Measurements from ENCODE around the gene LHX1.

Gene LHX1

DNA sequence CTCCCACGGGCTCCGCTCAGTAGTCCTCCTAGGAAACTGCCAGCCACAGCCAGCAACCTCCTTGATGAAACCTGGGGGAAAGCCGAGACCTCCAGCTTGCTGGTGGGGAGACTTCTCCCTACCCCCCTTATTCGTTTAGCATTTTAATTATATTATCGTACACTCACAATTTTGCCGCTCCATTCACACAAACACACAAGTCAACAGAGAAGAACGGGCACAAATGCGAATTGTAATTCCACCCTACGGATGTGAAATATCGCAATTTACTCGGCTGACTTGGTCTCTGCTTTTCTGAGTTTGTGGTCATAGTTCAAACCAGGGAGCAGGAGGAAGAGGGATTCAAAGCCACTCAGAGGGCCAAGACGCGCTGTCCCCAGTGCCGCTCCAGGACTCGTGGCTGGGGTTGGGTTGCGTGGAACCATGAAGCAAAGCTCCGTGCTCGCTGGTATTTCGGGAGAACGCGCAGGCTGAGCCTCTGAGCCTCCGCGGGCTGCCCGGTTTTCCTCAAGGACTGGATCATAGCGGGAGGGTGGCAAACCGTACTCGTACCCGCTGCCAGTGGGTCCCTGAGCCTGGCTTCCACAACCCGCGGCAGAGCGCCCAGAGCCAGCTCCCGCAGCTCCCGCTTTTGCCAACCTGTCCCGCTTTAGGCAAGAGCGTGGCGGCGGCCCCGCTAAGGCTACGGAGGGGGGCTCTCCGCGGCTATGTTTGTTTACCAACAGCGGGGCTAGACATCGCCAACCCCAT lies 2.0 kb downstream of the LHX1 start (continued):
- TF ChIP-seq, protein P1, sequence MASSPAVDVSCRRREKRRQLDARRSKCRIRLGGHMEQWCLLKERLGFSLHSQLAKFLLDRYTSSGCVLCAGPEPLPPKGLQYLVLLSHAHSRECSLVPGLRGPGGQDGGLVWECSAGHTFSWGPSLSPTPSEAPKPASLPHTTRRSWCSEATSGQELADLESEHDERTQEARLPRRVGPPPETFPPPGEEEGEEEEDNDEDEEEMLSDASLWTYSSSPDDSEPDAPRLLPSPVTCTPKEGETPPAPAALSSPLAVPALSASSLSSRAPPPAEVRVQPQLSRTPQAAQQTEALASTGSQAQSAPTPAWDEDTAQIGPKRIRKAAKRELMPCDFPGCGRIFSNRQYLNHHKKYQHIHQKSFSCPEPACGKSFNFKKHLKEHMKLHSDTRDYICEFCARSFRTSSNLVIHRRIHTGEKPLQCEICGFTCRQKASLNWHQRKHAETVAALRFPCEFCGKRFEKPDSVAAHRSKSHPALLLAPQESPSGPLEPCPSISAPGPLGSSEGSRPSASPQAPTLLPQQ (tag by site-specific recombination; IDR thresholded peaks at IDR 0.05), result no peak

DNA sequence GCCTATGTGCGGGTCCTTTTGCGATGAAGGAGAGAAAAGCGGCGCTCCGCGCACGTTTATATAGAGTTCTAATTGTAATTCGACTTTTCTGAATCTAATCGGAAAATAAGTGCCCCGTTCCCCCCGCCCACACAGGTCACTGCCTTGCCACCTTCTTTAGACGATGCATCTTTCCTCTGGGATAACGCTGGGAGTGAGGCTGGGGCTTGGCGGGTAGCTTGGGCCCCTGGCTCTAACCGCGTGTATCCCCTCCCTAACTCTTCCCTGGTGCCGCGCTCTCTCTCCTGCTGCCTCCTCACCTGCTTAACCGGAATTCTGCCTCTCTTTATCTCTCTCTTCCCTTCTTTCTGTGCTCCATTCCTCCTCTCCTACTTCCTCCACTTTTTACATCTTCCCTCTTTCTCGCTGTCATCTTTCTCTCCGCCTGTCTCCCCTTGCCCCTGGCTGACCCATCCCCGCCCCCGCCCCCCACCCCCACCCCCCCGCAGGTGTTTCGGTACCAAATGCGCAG lies 2.6 kb downstream of the LHX1 start:
- Histone ChIP-seq H3K4me3 (ENCODE audit: low read depth, low read length) (peak overlapping the region; percentile 69), H3K27ac (ENCODE audit: extremely low read depth, low read depth, low read length) (no peak overlapping the region), H3K36me3 (ENCODE audit: control insufficient read depth in 2 of 2, insufficient read depth in 1 of 2, low read length in 2 of 2) (peaks cover 0 to 34% of the 10 kb centered on the region in 2 experiments; a peak in 1 of 3 replicates), H3K4me1 (ENCODE audit: control insufficient read depth, insufficient read depth, low read length) (peaks cover 3% of the 10 kb centered on the region; the same call in 1 of the 2 replicates), H3K9me3 (ENCODE audit: control insufficient read depth, insufficient read depth, low read depth, low read length) (no peaks in the 10 kb centered on the region)
- TF ChIP-seq ZNF621 (tag by site-specific recombination; IDR thresholded peaks at IDR 0.05) (no peak), ZNF37A (tag by site-specific recombination; IDR thresholded peaks at IDR 0.05) (no peak), ZNF157 (tag by site-specific recombination; IDR thresholded peaks at IDR 0.05) (no peak), ZFHX2 (tag by site-specific recombination; conservative IDR thresholded peaks at IDR 0.05) (no peak), ZNF629 (tag by site-specific recombination; IDR thresholded peaks at IDR 0.05) (no peak), SP3 (tag by site-specific recombination; IDR thresholded peaks at IDR 0.05) (no peak), HOXC10 (CRISPR knock-in tag; IDR thresholded peaks at IDR 0.05) (no peak), ZNF423 (tag by site-specific recombination; IDR thresholded peaks at IDR 0.05) (no peak), ZNF416 (tag by site-specific recombination; IDR thresholded peaks at IDR 0.05) (no peak), ZNF394 (tag by site-specific recombination; IDR thresholded peaks at IDR 0.05; ENCODE audit: borderline replicate concordance) (no peak), BCL11B (tag by site-specific recombination; IDR thresholded peaks at IDR 0.05; ENCODE audit: low read depth) (no peak)
- TF ChIP-seq, protein P2, sequence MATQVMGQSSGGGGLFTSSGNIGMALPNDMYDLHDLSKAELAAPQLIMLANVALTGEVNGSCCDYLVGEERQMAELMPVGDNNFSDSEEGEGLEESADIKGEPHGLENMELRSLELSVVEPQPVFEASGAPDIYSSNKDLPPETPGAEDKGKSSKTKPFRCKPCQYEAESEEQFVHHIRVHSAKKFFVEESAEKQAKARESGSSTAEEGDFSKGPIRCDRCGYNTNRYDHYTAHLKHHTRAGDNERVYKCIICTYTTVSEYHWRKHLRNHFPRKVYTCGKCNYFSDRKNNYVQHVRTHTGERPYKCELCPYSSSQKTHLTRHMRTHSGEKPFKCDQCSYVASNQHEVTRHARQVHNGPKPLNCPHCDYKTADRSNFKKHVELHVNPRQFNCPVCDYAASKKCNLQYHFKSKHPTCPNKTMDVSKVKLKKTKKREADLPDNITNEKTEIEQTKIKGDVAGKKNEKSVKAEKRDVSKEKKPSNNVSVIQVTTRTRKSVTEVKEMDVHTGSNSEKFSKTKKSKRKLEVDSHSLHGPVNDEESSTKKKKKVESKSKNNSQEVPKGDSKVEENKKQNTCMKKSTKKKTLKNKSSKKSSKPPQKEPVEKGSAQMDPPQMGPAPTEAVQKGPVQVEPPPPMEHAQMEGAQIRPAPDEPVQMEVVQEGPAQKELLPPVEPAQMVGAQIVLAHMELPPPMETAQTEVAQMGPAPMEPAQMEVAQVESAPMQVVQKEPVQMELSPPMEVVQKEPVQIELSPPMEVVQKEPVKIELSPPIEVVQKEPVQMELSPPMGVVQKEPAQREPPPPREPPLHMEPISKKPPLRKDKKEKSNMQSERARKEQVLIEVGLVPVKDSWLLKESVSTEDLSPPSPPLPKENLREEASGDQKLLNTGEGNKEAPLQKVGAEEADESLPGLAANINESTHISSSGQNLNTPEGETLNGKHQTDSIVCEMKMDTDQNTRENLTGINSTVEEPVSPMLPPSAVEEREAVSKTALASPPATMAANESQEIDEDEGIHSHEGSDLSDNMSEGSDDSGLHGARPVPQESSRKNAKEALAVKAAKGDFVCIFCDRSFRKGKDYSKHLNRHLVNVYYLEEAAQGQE (tag by site-specific recombination; IDR thresholded peaks at IDR 0.05), result no peak
- POLR2A ChIA-PET, result interaction anchor here (4.9 to 6.6 kb wide), 2 partner anchors 9 to 38 kb away, joined by 33 to 92 read pairs; partner anchors contain the start of gene AATF
- CTCF ChIA-PET, result interaction anchor here (3.7 kb wide), 1 partner anchor 107 kb away, joined by 18 read pairs; no protein-coding TSS in a partner anchor

DNA sequence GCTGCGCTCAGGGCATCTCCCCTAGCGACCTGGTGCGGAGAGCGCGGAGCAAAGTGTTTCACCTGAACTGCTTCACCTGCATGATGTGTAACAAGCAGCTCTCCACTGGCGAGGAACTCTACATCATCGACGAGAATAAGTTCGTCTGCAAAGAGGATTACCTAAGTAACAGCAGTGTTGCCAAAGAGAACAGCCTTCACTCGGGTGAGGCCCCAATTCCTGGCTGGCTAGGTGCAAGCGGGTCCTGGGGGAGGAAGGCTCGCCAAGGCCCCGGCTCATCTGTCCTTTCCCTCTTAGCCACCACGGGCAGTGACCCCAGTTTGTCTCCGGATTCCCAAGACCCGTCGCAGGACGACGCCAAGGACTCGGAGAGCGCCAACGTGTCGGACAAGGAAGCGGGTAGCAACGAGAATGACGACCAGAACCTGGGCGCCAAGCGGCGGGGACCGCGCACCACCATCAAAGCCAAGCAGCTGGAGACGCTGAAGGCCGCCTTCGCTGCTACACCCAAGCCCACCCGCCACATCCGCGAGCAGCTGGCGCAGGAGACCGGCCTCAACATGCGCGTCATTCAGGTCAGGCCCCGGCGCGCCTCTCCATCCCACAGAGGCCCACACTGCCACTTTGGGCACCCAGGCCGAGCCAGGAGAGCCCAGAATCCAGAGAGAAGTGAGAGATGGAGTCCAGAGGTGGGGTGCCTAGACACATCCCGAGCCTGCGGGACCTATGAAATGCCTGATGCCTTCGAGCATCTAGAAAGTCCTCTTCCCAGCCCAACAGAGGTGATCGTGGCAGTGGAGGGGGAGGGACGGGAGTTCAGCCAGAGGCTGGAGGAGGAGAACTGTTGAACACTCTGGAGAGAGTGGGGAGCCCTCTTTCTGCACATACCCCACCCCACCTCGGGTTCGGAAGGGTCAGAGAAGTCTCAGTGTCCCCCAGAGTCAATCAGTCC lies 3.3 kb downstream of the LHX1 start:
- Histone ChIP-seq H3K4me1 (ENCODE audit: control insufficient read depth, insufficient read depth, low read length) (peaks cover 3% of the 10 kb centered on the region; the same call in 1 of the 2 replicates), H3K4me3 (ENCODE audit: low read depth, low read length) (no peak overlapping the region), H3K36me3 (ENCODE audit: control insufficient read depth in 2 of 2, insufficient read depth in 1 of 2, low read length in 2 of 2) (peaks cover 0 to 34% of the 10 kb centered on the region in 2 experiments; a peak in 1 of 3 replicates), H3K27ac (ENCODE audit: extremely low read depth, low read depth, low read length) (no peak overlapping the region), H3K9me3 (ENCODE audit: control insufficient read depth, insufficient read depth, low read depth, low read length) (no peaks in the 10 kb centered on the region)
- POLR2A ChIA-PET, result interaction anchor here (4.9 to 6.6 kb wide), 2 partner anchors 9 to 39 kb away, joined by 33 to 92 read pairs; partner anchors contain the start of gene AATF
- CTCF ChIA-PET, result no interaction called here
- no peak for TF ChIP-seq ZNF292 (tag by site-specific recombination; IDR thresholded peaks at IDR 0.05; ENCODE audit: borderline replicate concordance, low read depth)
- TF ChIP-seq SP7 (tag by site-specific recombination; IDR thresholded peaks at IDR 0.05), result no peak
- TF ChIP-seq GLIS2 (tag by site-specific recombination; IDR thresholded peaks at IDR 0.05), result no peak
- no peak for TF ChIP-seq GLIS1 (tag by site-specific recombination; IDR thresholded peaks at IDR 0.05)
- no peak for TF ChIP-seq KLF9 (tag by site-specific recombination; IDR thresholded peaks at IDR 0.05; ENCODE audit: low read depth)
- TF ChIP-seq, protein P3, sequence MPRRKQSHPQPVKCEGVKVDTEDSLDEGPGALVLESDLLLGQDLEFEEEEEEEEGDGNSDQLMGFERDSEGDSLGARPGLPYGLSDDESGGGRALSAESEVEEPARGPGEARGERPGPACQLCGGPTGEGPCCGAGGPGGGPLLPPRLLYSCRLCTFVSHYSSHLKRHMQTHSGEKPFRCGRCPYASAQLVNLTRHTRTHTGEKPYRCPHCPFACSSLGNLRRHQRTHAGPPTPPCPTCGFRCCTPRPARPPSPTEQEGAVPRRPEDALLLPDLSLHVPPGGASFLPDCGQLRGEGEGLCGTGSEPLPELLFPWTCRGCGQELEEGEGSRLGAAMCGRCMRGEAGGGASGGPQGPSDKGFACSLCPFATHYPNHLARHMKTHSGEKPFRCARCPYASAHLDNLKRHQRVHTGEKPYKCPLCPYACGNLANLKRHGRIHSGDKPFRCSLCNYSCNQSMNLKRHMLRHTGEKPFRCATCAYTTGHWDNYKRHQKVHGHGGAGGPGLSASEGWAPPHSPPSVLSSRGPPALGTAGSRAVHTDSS (tag by site-specific recombination; IDR thresholded peaks at IDR 0.05), result no peak
- no peak for TF ChIP-seq ZNF121 (tag by site-specific recombination; IDR thresholded peaks at IDR 0.05)
- no peak for TF ChIP-seq ZNF354C (tag by site-specific recombination; IDR thresholded peaks at IDR 0.05; ENCODE audit: borderline replicate concordance, low read depth)
- TF ChIP-seq KLF1 (tag by site-specific recombination; IDR thresholded peaks at IDR 0.05), result no peak
- TF ChIP-seq PRDM1 (tag by site-specific recombination; IDR thresholded peaks at IDR 0.05), result no peak
- no peak for TF ChIP-seq ZNF16 (tag by site-specific recombination; IDR thresholded peaks at IDR 0.05; ENCODE audit: low read depth)

All from HEK293 (cell line).